IPS-18a (cell line): ENCODE data around the gene TLX3.

Source experiments
- H3K27ac ChIP-seq: one replicate; pipeline ENCODE4 v1.5.1; 2013; ENCODE audit warnings: low read length
- H3K27me3 ChIP-seq: one replicate; pipeline ENCODE4 v1.6.1; 2013; ENCODE audit warnings: mild to moderate bottlenecking, low read length; ENCODE audit not compliant: control insufficient read depth, insufficient read depth
- H3K36me3 ChIP-seq: one replicate; pipeline ENCODE4 v1.6.1; 2013; ENCODE audit warnings: low read depth, low read length; ENCODE audit not compliant: control insufficient read depth
- H3K4me1 ChIP-seq: one replicate; pipeline ENCODE4 v1.6.1; 2013; ENCODE audit warnings: low read depth, low read length; ENCODE audit not compliant: control insufficient read depth
- H3K4me3 ChIP-seq: one replicate; pipeline ENCODE4 v1.5.1; 2013; ENCODE audit warnings: low read length
- H3K9ac ChIP-seq: one replicate; pipeline ENCODE4 v1.6.1; 2013; ENCODE audit warnings: mild to moderate bottlenecking, low read length, moderate library complexity
- H3K9me3 ChIP-seq: one replicate; pipeline ENCODE4 v1.6.1; 2013; ENCODE audit warnings: low read depth, low read length; ENCODE audit not compliant: control insufficient read depth

TLX3 gene

DNA sequence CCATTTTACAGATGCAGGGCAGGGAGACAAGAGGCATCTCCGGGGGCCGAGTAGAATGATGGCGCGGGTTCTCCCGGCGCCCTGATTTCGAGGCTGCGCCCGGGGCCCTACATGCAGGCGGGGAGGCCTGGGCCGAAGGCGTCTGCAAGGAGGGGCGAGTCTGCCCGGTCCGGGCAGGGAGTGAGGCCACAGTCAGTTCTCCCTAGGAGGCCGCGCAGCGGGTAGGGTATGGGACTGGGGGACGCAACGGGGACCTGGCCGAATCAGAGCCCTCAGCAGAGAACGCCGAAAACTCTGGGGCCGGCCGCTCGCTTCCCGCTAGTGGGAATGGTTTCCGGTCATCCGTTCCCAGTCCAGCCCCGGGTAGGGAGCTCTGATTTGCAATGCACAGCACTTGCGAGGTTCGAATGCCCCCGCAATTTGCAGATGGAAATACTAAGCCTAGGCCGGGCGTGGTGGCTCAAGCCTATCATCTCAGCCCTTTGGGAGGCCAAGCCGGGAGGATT, 6.4 kb downstream of the TLX3 start:
- Histone ChIP-seq H3K27me3 (peaks cover 100% of the 10 kb centered on the region), H3K4me3 (no peak overlapping the region)

DNA sequence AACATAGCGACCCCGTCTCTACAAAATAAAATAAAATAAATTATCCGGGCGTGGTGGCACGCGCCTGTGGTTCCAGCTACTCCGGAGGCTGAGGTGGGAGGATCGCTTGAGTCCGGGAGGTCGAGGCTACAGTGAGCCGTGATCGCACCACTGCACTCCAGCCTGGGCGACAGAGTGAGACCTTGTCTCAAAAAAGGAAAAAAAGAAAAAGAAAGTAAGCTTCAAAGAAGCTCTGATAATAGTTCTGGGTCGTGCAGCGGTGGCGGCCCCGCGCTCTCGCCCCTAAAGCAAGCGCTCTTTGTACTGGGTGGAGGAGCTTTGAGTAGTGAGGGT, 6.8 kb downstream of the TLX3 start:
- peaks cover 100% of the 10 kb centered on the region for H3K27me3 ChIP-seq

More for the DNA sequence above, 6.4 kb downstream of the TLX3 start:
- Histone ChIP-seq H3K9ac (no peak overlapping the region), H3K27ac (no peak overlapping the region), H3K36me3 (no peaks in the 10 kb centered on the region), H3K9me3 (no peaks in the 10 kb centered on the region), H3K4me1 (no peaks in the 10 kb centered on the region)

DNA sequence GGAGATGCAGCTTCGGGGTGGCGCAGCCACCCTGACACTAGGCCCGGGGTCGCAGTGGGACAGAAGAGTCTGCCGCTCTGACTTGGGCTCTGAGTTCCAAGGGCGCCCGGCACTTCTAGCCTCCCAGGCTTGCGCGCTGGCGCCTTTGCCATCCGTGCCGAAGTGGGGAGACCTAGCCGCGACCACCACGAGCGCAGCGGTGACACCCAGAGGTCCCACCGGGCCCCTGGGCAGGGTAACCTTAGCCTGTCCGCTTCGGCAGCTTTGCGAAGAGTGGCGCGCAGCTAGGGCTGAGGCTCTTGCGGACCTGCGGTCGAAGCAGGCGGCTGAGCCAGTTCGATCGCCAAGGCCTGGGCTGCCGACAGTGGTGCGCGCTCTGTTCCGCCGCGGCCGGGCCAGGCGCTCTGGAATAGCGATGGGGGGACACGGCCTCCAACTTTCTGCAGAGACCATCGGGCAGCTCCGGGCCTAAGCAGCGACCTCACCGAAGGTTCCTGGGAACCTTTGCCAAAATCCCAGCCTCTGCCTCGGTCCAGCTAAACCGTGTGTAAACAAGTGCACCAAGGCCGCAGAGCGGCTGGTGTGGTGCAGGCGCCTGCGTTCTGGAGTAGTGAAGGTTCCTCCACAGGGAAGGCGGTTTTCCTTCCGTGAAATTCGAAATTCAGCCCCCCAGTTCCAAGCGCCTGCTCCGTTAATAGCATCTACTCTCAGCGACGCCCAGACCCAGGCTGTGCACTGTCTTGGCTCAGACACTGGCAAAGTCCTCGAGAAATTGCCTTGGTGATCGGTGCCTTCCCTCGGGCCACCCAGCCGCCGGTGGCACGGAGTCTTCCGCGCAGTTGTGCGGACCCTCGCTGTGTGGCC, 7.4 kb downstream of the TLX3 start:
- Histone ChIP-seq H3K36me3 (no peaks in the 10 kb centered on the region), H3K27me3 (peaks cover 100% of the 10 kb centered on the region)

More for the DNA sequence above, 6.8 kb downstream of the TLX3 start:
- Histone ChIP-seq H3K4me3 (no peak overlapping the region), H3K27ac (no peak overlapping the region), H3K4me1 (no peaks in the 10 kb centered on the region), H3K9me3 (no peaks in the 10 kb centered on the region), H3K9ac (no peak overlapping the region), H3K36me3 (no peaks in the 10 kb centered on the region)

DNA sequence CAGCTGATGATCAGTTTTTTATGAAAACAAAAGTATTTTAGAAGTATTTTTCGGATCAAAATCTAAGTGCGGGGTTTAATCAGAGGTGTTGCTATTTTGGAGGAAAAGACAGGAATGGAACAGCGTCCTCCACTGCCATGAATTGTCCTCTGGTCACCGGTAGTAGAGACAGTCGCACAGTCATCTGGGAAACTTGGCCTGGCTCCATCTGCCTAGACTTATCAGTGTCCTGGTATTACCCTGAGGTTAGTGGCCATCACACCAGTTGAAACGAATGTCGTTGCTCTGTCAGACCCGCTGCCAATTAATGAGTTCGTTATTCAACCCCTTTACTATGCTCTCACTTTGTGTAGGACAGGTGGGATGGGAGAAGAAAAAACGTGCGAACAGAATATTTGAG, 8.2 kb downstream of the TLX3 start:
- Histone ChIP-seq H3K9ac (no peak overlapping the region), H3K4me1 (no peaks in the 10 kb centered on the region), H3K27ac (no peak overlapping the region), H3K4me3 (no peak overlapping the region), H3K9me3 (no peaks in the 10 kb centered on the region), H3K36me3 (no peaks in the 10 kb centered on the region), H3K27me3 (peaks cover 100% of the 10 kb centered on the region)

More for the DNA sequence above, 7.4 kb downstream of the TLX3 start:
- Histone ChIP-seq H3K27ac (no peak overlapping the region), H3K4me3 (no peak overlapping the region), H3K9ac (no peak overlapping the region), H3K4me1 (no peaks in the 10 kb centered on the region), H3K9me3 (no peaks in the 10 kb centered on the region)

DNA sequence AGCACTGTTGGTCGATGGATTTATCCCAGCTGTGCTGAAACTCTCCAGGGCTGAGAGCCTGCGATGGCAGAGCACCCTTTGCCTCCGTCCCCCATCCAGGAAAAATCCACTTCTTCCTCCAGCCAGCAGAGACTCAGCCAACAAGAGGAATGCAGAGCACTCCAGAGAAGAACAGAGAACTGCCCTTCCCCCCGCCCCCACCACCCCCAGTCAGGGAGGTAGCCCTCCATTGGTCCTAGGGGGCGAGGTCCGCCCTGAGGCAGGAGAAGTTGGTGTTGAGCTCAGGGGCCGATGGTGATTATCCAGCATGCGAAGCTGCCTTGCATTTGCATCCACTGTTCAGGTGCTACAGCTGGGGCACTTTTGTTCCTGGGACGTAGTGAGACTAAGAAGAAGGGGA, 9.0 kb downstream of the TLX3 start:
- Histone ChIP-seq H3K4me1 (no peaks in the 10 kb centered on the region), H3K27me3 (peaks cover 100% of the 10 kb centered on the region), H3K9me3 (no peaks in the 10 kb centered on the region), H3K9ac (no peak overlapping the region), H3K36me3 (no peaks in the 10 kb centered on the region), H3K4me3 (no peak overlapping the region), H3K27ac (no peak overlapping the region)

DNA sequence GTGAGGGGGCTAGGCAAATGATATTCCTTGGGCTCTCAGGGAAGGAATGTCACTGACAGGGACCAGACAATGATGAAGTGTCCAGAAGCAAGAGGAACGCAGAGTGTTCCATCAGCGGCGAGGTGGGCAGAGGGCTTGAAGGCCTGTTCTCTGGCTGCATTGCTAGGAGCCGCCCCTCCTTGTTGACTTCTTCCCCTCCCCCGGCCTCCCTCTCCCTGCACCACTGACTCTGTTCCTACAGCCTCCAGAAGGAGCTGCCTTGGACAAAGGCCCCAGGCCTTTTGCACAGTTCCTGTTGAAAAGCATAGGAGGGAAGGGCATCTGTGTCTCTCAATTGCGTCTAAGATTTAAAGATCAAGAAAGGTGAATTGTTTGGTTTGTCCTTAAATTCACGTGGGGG, 12.4 kb downstream of the TLX3 start:
- Histone ChIP-seq H3K9ac (no peak overlapping the region), H3K4me1 (peaks cover 4% of the 10 kb centered on the region), H3K36me3 (no peaks in the 10 kb centered on the region), H3K27me3 (peaks cover 99% of the 10 kb centered on the region), H3K27ac (no peak overlapping the region), H3K4me3 (no peak overlapping the region), H3K9me3 (no peaks in the 10 kb centered on the region)

DNA sequence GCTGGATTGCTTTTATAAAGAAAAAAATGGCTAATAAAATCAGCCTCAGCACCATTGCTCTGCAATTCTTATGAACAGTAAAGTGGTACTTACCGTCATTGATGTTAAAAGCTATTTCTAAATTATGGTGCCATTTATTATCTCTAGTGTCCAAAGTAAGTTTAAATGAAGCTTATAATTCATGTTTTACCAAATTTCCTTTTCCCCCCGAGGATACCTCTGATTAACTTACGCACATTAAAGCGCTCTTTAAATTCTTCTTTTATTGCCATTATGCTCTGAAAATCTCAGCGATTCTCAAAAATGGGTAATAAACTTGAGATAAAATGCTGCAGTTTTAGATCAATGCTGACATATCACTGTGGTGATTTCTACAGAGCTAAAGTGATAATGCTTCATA, 13.5 kb downstream of the TLX3 start:
- Histone ChIP-seq H3K9ac (no peak overlapping the region), H3K27me3 (peaks cover 92% of the 10 kb centered on the region), H3K4me3 (no peak overlapping the region), H3K9me3 (no peaks in the 10 kb centered on the region), H3K27ac (no peak overlapping the region), H3K4me1 (peaks cover 4% of the 10 kb centered on the region), H3K36me3 (no peaks in the 10 kb centered on the region)

DNA sequence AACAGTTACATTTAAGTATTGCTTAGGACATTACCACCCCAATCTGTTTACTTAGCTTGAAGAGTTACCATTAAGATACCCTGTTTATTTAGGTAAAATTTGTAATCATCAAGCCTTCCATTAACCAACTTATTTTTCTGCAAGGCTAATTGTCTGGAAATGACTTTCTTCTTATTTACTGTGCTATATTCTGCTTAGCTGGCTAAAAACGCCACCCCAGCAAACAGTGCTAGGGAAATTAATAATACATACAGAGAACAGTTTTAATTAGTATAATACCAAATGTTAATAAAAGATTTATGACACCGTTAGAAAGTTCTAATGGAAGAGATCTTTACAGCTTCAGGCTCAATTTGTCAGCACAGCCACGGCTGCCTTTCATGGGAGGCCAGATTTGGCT, 14.0 kb downstream of the TLX3 start:
- Histone ChIP-seq H3K4me3 (no peak overlapping the region), H3K36me3 (no peaks in the 10 kb centered on the region), H3K9ac (no peak overlapping the region), H3K4me1 (peaks cover 4% of the 10 kb centered on the region), H3K9me3 (no peaks in the 10 kb centered on the region), H3K27me3 (peaks cover 92% of the 10 kb centered on the region), H3K27ac (no peak overlapping the region)

DNA sequence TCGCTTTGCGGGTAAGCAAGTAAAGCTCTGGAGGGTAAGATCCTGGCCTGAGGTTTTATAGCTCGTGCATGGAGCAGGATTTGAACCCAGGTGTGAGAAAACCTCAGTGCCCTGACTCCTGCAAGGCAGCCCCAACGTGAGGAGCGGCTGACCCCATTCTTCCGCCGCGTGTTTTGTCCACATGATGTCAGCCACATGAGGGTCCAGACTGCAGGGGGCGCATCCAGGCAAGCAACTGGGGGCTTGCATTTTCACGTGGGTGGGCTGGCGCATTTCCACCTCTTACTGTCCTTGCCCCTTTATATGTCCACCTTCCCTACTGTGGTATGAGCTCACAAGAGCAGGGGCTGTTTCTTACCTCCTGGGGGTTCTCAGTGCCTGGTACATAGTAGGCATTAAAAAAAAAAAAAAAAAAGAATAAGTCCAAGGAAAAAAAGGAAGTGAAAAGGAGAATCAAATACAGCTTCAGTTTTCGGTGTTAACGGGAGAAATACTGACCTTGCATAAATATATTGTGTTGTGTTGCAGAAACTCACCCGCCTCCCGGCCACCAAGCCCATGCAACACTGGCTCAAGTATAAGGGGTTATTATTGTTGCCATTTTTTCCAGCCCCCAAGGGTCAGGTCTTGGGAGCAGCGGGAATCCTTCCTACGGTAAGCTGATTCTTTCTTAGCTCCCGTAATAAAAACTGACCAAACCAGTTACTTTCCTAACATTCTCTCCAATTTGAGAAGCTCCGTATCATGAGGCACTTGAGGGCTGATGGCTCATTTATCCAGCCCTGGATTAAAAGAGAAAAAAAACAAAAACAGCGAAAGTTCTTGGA, 15.0 kb downstream of the TLX3 start:
- Histone ChIP-seq H3K27me3 (peaks cover 86% of the 10 kb centered on the region), H3K9ac (no peak overlapping the region), H3K4me1 (peaks cover 4% of the 10 kb centered on the region), H3K27ac (no peak overlapping the region), H3K4me3 (no peak overlapping the region), H3K36me3 (no peaks in the 10 kb centered on the region), H3K9me3 (no peaks in the 10 kb centered on the region)

DNA sequence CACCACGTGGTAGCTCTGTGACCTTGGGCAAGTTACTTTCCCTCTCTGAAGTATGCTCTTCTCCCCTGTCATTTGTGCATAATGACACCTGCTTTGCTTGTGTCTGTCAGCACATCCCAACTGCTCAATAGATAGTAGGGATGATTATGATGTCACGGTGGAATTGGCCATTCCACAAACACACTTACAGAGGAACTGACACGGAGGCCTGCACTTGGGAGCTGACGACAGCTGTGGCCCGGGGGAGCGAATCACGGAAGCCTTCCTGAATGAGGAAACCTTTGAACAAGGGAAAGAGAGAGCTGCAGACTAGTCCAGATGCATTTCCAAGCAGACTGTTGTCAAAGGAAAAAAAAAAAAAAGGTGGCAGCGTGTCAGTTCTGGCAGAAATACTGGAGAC, 21.0 kb downstream of the TLX3 start:
- no peak overlapping the region for H3K27ac ChIP-seq
- no peaks in the 10 kb centered on the region for H3K9me3 ChIP-seq
- no peaks in the 10 kb centered on the region for H3K4me1 ChIP-seq
- H3K36me3 ChIP-seq: no peaks in the 10 kb centered on the region
- H3K4me3 ChIP-seq: no peak overlapping the region
- no peak overlapping the region for H3K9ac ChIP-seq
- peaks cover 43% of the 10 kb centered on the region for H3K27me3 ChIP-seq

DNA sequence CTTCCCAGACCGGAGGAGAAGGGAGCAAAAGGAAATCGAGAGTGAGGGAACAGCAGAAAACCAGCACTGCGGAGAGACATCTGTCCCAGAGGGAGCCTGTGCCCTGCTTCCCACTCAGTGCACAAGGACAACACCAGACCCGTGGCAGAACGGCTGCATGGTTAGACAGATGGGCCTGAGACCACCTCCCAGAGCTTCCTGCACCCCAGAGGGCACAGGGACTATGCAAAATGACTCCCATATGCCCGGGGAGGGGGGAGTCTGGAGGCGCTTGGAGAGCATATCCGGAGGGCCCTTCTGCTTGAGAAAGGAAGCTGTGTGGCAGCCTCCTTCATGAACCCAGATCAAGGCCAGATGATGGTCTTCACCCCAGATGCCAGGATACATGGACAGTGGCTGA, 26.6 kb downstream of the TLX3 start:
- no peaks in the 10 kb centered on the region for H3K36me3 ChIP-seq
- H3K4me3 ChIP-seq: no peak overlapping the region
- H3K9me3 ChIP-seq: no peaks in the 10 kb centered on the region
- H3K4me1 ChIP-seq: no peaks in the 10 kb centered on the region
- no peak overlapping the region for H3K27ac ChIP-seq
- no peak overlapping the region for H3K9ac ChIP-seq
- peaks cover 41% of the 10 kb centered on the region for H3K27me3 ChIP-seq
